K562 (cell line): ENCODE data around the gene PIGQ.

Experiments used
- JUND ChIP-seq, 2 experiments: IDR thresholded peaks; 2 replicates in 1 of 2; 3 replicates in 1 of 2; pipeline ENCODE4 v1.6.1; 2011; ENCODE audit warnings: borderline replicate concordance in 2 of 2, low read depth in 2 of 2, low read length in 2 of 2, improper control_type of control experiment in 1 of 2, missing biosample characterization in 1 of 2, missing genetic modification characterization in 1 of 2, missing genetic modification reagents in 1 of 2
- KAT7 ChIP-seq: sonication (generic); formaldehyde crosslinking; IDR thresholded peaks from 2 replicates; pipeline ENCODE4 v1.8.0; 2022; ENCODE audit warnings: missing genetic modification reagents, mild to moderate bottlenecking, borderline replicate concordance
- LARP7 ChIP-seq: fragments of 450-650 bp; IDR thresholded peaks from 2 replicates; pipeline ENCODE4 v1.6.1; 2016
- MAFF ChIP-seq: IDR thresholded peaks from 2 replicates; pipeline ENCODE4 v1.6.1; 2012; ENCODE audit warnings: low read length, improper control_type of control experiment
- MEF2D ChIP-seq: conservative IDR thresholded peaks from 2 replicates; pipeline ENCODE4 v1.6.1; 2016; ENCODE audit warnings: low read depth, missing genetic modification characterization, missing compliant biosample characterization
- TEAD4 ChIP-seq, 2 experiments: sonication (generic) in 1 of 2; formaldehyde crosslinking in 1 of 2; IDR thresholded peaks; 2 replicates each; pipeline versions ENCODE4 v1.6.1 to v1.8.0; 2012 to 2022; ENCODE audit warnings: borderline replicate concordance in 1 of 2, inconsistent platforms in 1 of 2, low read length in 1 of 2, mild to moderate bottlenecking in 1 of 2, missing genetic modification reagents in 1 of 2
- TRIM28 ChIP-seq: fragments of 450-650 bp; IDR thresholded peaks from 2 replicates; pipeline ENCODE4 v1.6.1; 2017

GRCh38 chr16:595942-596735 is 26.4 kb downstream of the PIGQ start:
- TF ChIP-seq MEF2D (tag) (no peak), KAT7 (CRISPR knock-in tag) (no peak), MAFF (no peak), JUND (IDR thresholded peaks at IDR 0.05; ENCODE audit: borderline replicate concordance, low read depth, low read length) (no peak), JUND (tag; IDR thresholded peaks at IDR 0.05; ENCODE audit: borderline replicate concordance, low read depth, low read length) (no peak), TEAD4 (IDR thresholded peaks at IDR 0.05; ENCODE audit: low read length) (no peak), TEAD4 (CRISPR knock-in tag; IDR thresholded peaks at IDR 0.05; ENCODE audit: borderline replicate concordance) (no peak), LARP7 (no peak), TRIM28 (no peak)
